Measurements from ENCODE around the gene ANO9. TPM values are rescaled to one million over a fixed set of nuclear protein-coding genes. Genes with fewer than 3 reads are reported as not detected.

Gene ANO9
- total RNA-seq, 2 donors from 2014 or later, result 121 to 129 TPM

- no peak for DNase-seq
- Histone ChIP-seq H3K9me3 (no peaks in the 10 kb centered on the region), H3K4me3 (no peak overlapping the region), H3K4me1 (no peaks in the 10 kb centered on the region), H3K27me3 (no peaks in the 10 kb centered on the region), H3K36me3 (no peaks in the 10 kb centered on the region), H3K27ac (no peak overlapping the region), H3K9ac (ENCODE audit: low read depth in 2 of 2, low read length in 2 of 2) (no peak overlapping the region)
- intact Hi-C loops (cut with DNase I), result no loop called here
- no peak for TF ChIP-seq CTCF (IDR thresholded peaks at IDR 0.05)
Observed at GRCh38 chr11:386483-386882, 55.3 kb downstream of the ANO9 start.

GRCh38 chr11:385594-386351, 56.0 kb downstream of the ANO9 start:
- intact Hi-C loops (cut with DNase I), result no loop called here
- no peak for TF ChIP-seq CTCF (IDR thresholded peaks at IDR 0.05)

GRCh38 chr11:384511-384910, 57.3 kb downstream of the ANO9 start:
- Histone ChIP-seq H3K36me3 (no peaks in the 10 kb centered on the region), H3K4me1 (no peaks in the 10 kb centered on the region), H3K27ac (no peak overlapping the region), H3K27me3 (no peaks in the 10 kb centered on the region), H3K4me3 (no peak overlapping the region), H3K9me3 (no peaks in the 10 kb centered on the region), H3K9ac (ENCODE audit: low read depth in 2 of 2, low read length in 2 of 2) (no peak overlapping the region)
- intact Hi-C loops (cut with DNase I), result no loop called here
- no peak for TF ChIP-seq CTCF (IDR thresholded peaks at IDR 0.05)
- DNase-seq, result no peak

More at GRCh38 chr11:385594-386351, 56.0 kb downstream of the ANO9 start:
- Histone ChIP-seq H3K4me3 (no peak overlapping the region), H3K9ac (ENCODE audit: low read depth in 2 of 2, low read length in 2 of 2) (no peak overlapping the region), H3K27me3 (no peaks in the 10 kb centered on the region), H3K4me1 (no peaks in the 10 kb centered on the region), H3K9me3 (no peaks in the 10 kb centered on the region), H3K36me3 (no peaks in the 10 kb centered on the region), H3K27ac (no peak overlapping the region)
- no peak for DNase-seq

GRCh38 chr11:383431-383830, 58.4 kb downstream of the ANO9 start:
- Histone ChIP-seq H3K9me3 (no peaks in the 10 kb centered on the region), H3K4me1 (no peaks in the 10 kb centered on the region), H3K27me3 (no peaks in the 10 kb centered on the region), H3K4me3 (no peak overlapping the region), H3K9ac (ENCODE audit: low read depth in 2 of 2, low read length in 2 of 2) (no peak overlapping the region), H3K36me3 (no peaks in the 10 kb centered on the region), H3K27ac (no peak overlapping the region)
- no peak for TF ChIP-seq CTCF (IDR thresholded peaks at IDR 0.05)
- no peak for DNase-seq
- intact Hi-C loops (cut with DNase I), result no loop called here

GRCh38 chr11:382081-382629, 59.7 kb downstream of the ANO9 start:
- TF ChIP-seq CTCF (IDR thresholded peaks at IDR 0.05), result no peak
- no peaks in the 10 kb centered on the region for H3K9me3 ChIP-seq
- H3K9ac ChIP-seq (ENCODE audit: low read depth in 2 of 2, low read length in 2 of 2), result no peak overlapping the region
- H3K36me3 ChIP-seq, result no peaks in the 10 kb centered on the region
- no peak for DNase-seq
- no peak overlapping the region for H3K4me3 ChIP-seq
- H3K4me1 ChIP-seq, result no peaks in the 10 kb centered on the region
- H3K27ac ChIP-seq, result no peak overlapping the region
- no peaks in the 10 kb centered on the region for H3K27me3 ChIP-seq
- intact Hi-C loops (cut with DNase I), result no loop called here

All from colonic mucosa (tissue), 4 donors.